ENCODE data around the gene PWWP2B. TPM values are rescaled to one million over a fixed set of nuclear protein-coding genes. Genes with fewer than 3 reads are reported as not detected.
"Not testable (repeated sequence)": the region's sequence is repeated elsewhere in the genome, so short reads cannot be mapped to it uniquely, and the experiment has no call there.

The PWWP2B gene
- total RNA-seq, 1 donor from 2014 or later: 9.4 TPM

GRCh38 chr10:132380986-132381385 is 16.0 kb upstream of the PWWP2B start:
- intact Hi-C loops (cut with micrococcal nuclease): not testable (repeated sequence)

- intact Hi-C loops (cut with micrococcal nuclease): no loop called here
These were observed 15.3 kb upstream of the PWWP2B start for GRCh38 chr10:132381741-132382140.

- intact Hi-C loops (cut with micrococcal nuclease): no loop called here
These were observed 14.6 kb upstream of the PWWP2B start for GRCh38 chr10:132382231-132382922.

GRCh38 chr10:132383101-132383500 is 13.9 kb upstream of the PWWP2B start:
- intact Hi-C loops (cut with micrococcal nuclease): no loop called here

DNA sequence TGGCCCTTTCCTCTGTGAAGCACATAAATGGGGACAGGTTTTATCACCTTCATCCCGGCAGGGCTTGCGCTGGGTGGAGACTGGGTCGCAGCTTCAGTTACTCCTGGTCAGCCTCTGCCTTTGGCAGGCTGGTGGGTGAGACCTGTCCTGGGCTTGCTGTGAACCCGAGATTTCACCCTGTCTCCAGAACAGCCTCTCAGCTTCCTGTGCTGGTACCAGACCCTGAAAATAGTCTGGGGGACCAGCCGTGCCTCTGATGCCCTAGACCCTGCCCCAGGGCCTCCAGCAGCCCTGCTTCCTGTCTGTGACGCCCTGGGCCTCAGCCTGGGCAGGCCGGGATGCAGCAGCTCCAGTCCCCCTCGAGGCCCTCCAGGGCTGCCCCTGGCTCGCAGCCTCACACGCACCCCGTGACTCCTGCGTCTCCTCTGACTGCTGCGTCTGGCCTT is 13.2 kb upstream of the PWWP2B start:
- intact Hi-C loops (cut with micrococcal nuclease): no loop called here

- intact Hi-C loops (cut with micrococcal nuclease): loop anchor here (5.0 kb wide), 1 partner anchor 252 kb away; no protein-coding TSS in a partner anchor
These were observed 12.2 kb upstream of the PWWP2B start for GRCh38 chr10:132384618-132385388.

GRCh38 chr10:132385389-132385667 is 11.7 kb upstream of the PWWP2B start:
- intact Hi-C loops (cut with micrococcal nuclease): loop anchor here (5.0 kb wide), 1 partner anchor 252 kb away; no protein-coding TSS in a partner anchor

DNA sequence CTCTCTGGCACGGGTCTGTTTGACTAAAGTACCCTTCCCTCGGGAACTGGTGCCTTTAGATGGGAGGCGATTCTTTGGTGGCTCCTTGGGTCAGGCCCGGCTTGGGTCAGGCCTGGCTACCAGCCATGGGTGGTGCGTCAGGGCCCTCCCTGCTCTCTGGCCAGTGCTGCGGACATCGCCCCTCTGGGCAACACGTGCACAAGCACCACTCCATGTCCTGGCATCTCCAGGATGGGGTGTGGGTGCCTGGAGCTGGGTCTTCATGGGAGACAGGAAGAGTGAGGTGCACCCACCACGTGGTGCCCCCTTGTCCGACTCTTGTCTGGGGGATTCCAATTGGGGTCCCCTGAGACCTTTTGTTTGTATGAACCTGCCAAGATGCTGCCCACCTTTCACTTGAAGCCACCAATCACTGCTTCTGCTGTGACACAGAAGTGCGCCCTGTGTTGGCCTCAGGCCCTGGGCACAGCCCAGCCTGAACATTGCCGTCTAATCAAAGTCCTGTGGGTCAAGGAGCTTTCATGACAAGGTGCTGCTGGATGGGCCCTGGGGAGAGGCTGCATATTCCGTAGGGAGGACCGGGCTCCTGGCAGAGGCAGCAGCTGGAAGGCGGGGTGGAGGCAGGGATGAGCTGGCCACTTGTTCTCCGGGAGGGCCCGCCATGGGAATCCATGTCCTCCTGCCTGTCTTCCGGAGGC is 11.1 kb upstream of the PWWP2B start:
- intact Hi-C loops (cut with micrococcal nuclease): loop anchor here (5.0 kb wide), 1 partner anchor 251 kb away; no protein-coding TSS in a partner anchor

GRCh38 chr10:132386419-132386831 is 10.6 kb upstream of the PWWP2B start:
- intact Hi-C loops (cut with micrococcal nuclease): loop anchor here (5.0 kb wide), 1 partner anchor 251 kb away; no protein-coding TSS in a partner anchor

DNA sequence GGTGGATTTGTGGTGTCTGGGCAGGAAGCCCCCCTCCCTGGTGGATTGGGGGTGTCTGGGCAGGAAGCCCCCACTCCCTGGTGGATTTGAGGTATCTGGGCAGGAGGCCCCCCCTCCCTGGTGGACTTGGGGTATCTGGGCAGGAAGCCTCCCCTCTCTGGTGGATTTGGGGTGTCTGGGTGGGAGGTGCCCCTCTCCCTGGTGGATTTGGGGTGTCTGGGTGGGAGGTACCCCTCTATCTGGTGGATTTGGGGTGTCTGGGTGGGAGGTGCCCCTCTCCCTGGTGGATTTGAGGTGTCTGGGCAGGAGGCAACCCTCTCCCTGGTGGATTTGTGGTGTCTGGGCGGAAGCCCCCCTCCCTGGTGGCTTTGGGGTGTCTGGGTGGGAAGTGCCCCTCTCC is 10.1 kb upstream of the PWWP2B start:
- intact Hi-C loops (cut with micrococcal nuclease): loop anchor here (5.0 kb wide), 1 partner anchor 250 kb away; no protein-coding TSS in a partner anchor

DNA sequence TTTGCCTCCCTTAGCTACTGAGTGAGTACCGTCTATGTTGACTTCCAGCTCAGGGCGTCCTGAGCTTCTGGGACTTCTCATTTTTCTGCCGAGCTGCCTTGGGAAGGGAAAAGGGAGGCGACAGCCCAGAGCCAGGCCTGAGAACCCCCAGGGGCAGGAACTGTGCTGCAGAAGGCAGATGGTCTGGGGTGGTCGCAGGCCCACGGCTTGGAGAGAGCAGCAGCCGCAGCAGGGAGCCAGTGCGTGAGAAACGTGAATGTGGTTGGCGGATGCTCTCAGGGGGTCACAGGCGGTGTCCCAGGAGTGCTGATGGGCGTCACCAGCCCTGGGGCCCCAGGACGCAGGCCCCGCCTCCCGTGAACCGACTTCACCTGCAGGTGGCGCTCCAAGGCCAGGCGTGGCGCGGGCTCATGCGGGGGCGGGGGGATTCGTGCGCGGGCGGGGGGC is 9.2 kb upstream of the PWWP2B start:
- intact Hi-C loops (cut with micrococcal nuclease): loop anchor here (1.0 to 5.0 kb wide), 4 partner anchors 60 to 250 kb away; partner anchors contain the start of gene INPP5A

DNA sequence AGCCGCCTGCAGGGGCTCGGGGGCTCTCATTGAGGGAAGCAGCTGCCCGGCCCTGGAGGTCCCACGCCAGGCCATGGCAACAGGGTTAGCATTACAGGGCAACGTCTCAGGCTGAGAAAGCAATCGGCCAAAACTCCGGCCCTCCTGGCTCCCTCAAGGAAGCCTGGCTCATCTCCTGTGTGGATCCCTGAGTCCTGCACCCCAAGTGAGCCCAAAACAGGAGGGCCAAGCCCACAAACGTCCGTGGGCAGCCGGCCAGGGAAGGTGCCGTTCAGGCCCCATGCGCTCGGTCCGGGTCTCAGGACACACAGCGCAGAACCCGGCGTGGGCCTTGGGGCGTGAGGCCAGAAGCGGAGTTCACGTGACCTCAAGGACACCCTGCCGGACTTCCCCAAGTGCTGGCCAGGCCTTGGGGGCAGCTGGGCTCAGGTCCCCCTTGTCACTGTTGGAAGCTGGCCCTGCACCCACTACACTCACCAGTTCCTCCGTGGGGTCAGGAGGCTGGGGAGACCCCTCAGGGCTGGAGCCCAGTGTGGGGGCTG is 8.0 kb upstream of the PWWP2B start:
- intact Hi-C loops (cut with micrococcal nuclease): loop anchor here (1.0 to 5.0 kb wide), 4 partner anchors 58 to 248 kb away; partner anchors contain the start of gene INPP5A

DNA sequence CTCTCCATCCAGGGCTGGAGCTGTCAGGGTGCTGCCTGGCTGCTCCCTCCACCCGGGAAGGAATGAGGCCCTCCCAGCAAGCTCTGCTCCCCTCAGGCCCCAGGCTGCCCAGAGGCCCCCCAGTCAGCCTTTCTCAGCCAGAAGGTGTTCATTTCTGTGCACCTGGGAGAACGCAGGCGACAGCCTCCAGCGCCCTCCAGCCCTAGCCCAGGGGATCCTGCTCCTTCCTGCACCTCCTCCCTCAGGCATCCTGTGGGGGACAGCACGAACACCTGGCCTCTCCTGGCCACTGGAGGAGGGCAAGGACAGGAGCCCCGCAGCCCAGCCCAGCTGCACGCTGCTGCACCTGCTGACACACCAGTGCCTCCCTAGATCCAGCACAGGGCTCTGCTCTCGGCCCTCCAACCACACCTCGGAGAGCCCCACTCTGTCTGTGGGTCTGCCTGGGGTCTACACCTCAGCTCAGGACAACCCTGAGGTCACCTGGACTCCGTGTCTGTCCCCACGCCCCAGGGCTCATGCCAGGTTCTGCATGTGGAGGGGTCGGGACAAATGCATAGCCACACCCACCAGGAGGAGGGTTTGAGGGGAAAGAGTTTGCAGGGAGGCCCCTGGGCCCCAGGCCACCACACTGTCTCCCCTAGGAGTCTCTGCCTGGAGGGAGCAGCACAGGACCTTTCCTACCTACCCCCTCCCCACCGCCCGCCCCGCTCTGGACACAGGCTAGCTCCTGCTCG is 7.4 kb upstream of the PWWP2B start:
- intact Hi-C loops (cut with micrococcal nuclease): loop anchor here (5.0 kb wide), 1 partner anchor 248 kb away; no protein-coding TSS in a partner anchor

DNA sequence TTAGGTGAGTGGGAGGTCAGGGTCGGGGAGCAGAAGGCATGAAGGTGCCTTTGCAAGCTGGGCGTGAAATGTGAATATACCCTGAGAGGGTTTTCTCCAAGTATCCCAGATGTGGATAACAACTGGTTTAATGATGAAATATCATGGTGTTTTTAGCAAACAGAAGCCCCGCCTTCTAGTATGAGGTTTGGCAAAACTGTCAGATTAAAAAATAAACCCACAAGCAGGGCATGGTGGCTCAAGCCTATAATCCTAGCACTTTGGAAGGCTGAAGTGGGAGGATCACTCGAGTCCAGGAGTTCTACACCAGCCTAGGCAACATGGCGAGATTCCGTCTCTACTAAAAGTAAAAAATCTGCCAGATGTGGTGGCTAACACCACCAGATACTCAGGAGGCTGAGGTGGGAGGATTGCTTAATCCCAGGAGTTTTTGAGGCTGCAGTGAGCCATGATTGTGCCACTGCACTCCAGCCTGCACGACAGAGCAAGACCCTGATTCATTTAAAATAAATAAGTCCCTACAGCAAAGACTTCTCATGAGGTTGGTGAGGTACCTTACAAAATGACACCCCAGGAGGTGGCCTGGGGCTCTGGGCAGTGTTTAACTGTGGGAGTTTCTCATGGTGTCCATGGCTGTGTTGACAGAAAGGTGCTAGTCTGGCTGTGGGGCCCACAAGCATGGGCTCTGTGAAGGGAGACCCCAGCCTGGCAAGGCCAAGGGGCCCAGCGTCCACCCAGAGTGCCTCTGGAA is 6.7 kb upstream of the PWWP2B start:
- intact Hi-C loops (cut with micrococcal nuclease): no loop called here

- intact Hi-C loops (cut with micrococcal nuclease): no loop called here
These were observed 5.9 kb upstream of the PWWP2B start for GRCh38 chr10:132390921-132391675.

- intact Hi-C loops (cut with micrococcal nuclease): no loop called here
These were observed 5.4 kb upstream of the PWWP2B start for GRCh38 chr10:132391676-132392020.

DNA sequence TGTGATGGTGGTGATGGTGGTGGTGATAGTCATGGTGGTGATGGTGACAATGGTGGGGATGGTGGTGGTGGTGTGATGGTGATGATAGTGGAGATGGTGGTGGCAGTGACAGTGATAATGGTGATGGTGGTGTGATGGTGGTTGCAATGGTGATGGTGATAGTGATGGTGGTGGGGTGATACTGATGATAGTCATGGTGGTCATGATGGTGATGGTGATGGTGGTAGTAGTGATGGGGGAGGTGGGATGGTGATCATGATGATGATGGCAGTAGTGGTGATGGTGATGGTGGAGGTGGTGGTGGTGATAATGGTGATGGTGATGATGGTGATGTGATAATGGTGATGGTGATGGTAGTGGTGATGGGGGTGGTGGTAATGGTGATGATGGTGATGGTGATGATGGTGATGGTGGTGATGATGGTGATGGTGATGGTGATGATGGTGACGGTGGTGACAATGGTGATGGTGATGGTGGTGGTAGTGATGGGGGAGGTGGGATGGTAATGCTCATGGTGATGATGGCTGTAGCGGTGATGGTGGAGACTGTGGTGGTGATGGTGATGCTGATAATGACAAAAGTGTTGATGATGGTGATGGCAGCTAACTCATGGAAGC is 4.7 kb upstream of the PWWP2B start:
- intact Hi-C loops (cut with micrococcal nuclease): no loop called here

- intact Hi-C loops (cut with micrococcal nuclease): no loop called here
These were observed 3.9 kb upstream of the PWWP2B start for GRCh38 chr10:132392811-132393694.
